GM23338 (cell line): Measurements from ENCODE around the gene TSR3. TPM values are rescaled to one million over a fixed set of nuclear protein-coding genes. Genes with fewer than 3 reads are reported as not detected.

Experiments
- CREB1 ChIP-seq: fragments of 250-450 bp; sonication (Bioruptor Pico); IDR thresholded peaks from 2 replicates; pipeline ENCODE4 v1.5.0; 2020; ENCODE audit warnings: low read depth, mild to moderate bottlenecking, moderate library complexity
- EZH2phosphoT487 ChIP-seq: fragments of 200-600 bp; sonication (generic); IDR thresholded peaks from one replicate; pipeline ENCODE4 v1.8.1; 2018; ENCODE audit warnings: antibody characterized with exemption; ENCODE audit not compliant: unreplicated experiment
- POLR2AphosphoS5 ChIP-seq: IDR thresholded peaks from 2 replicates; pipeline ENCODE4 v1.6.1; 2016; ENCODE audit warnings: antibody characterized with exemption, low read depth
- STAT1 ChIP-seq: IDR thresholded peaks from one replicate; pipeline ENCODE4 v1.6.1; 2016; ENCODE audit warnings: antibody characterized with exemption; ENCODE audit not compliant: unreplicated experiment
- ZNF114 ChIP-seq: fragments of 250-450 bp; sonication (Bioruptor Pico); IDR thresholded peaks from 2 replicates; pipeline ENCODE4 v1.5.0; 2020; ENCODE audit warnings: mild to moderate bottlenecking, moderate library complexity
- polyA plus RNA-seq: library from polyadenylated mRNA; unstranded; fragments of >200 nt; fragmentation: Nextera tagmentation; extraction: Ambion mirVana; gene quantifications from 2 replicates; pipeline ENCODE4 v1.2.1, GENCODE V29; 2016
- total RNA-seq: library from RNA; depleted of rRNA; stranded (reverse); fragments of >200 nt; shearing (Covaris generic); gene quantifications from 2 replicates; pipeline ENCODE4 v1.2.3, GENCODE V29; 2014
- TF ChIP-seq, protein P1 (sequence below): fragments of 250-450 bp; sonication (Bioruptor Pico); IDR thresholded peaks from 2 replicates; pipeline ENCODE4 v1.5.0; 2020; ENCODE audit warnings: mild to moderate bottlenecking, moderate library complexity
- TF ChIP-seq, protein P2 (sequence below): IDR thresholded peaks from one replicate; pipeline ENCODE4 v1.6.1; 2018; ENCODE audit warnings: antibody characterized with exemption; ENCODE audit not compliant: unreplicated experiment

The TSR3 gene
- total and polyA plus RNA-seq, 2 experiments from 2014 or later = 58.5 to 97.3 TPM

DNA sequence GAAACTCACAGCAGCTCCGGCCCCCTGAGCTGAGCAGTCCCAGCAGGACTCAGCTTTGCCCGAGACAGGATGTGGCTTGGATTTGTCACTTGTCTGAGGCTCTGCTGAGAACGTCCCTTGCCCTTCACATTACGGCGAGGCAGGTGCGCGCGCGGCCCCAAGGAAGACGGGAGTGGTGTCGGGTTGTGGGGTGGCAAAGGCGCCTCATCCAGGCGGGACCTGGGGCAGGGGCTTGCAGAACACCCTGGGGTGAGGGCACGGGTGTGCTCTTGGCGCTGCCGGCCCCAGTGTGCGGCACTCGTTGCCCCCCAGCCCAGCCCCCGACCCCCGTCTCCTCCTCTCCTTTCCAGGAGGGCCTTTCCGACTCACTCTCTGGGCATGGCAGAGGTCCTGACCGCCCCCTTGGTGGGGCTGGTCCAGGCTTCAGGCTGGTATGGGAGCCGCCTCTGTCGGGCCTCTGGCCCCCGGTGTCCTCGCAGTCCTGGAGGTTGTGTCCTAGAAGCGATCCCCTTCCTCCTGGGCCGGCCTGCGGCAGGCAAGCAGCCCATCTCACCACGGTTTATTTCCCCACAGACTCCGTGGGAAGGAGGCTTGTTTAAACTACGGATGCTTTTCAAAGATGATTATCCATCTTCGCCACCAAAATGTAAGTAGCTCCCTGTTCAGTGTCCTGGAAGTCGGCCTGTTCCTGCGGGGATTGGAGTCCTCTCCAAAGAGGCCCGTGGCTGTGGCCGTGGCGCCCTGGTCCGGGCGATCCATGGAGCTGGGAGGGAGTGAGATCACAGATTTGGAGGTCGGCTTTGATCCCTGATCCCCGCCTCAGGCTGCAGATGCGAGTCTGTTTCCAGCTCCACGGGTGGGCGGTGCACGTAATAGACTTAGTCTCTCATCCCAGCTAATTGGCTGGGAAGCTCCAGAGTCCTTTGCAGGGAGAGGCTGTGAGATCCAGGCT lies 36.3 kb downstream of the TSR3 start (continued):
- TF ChIP-seq, protein P1, sequence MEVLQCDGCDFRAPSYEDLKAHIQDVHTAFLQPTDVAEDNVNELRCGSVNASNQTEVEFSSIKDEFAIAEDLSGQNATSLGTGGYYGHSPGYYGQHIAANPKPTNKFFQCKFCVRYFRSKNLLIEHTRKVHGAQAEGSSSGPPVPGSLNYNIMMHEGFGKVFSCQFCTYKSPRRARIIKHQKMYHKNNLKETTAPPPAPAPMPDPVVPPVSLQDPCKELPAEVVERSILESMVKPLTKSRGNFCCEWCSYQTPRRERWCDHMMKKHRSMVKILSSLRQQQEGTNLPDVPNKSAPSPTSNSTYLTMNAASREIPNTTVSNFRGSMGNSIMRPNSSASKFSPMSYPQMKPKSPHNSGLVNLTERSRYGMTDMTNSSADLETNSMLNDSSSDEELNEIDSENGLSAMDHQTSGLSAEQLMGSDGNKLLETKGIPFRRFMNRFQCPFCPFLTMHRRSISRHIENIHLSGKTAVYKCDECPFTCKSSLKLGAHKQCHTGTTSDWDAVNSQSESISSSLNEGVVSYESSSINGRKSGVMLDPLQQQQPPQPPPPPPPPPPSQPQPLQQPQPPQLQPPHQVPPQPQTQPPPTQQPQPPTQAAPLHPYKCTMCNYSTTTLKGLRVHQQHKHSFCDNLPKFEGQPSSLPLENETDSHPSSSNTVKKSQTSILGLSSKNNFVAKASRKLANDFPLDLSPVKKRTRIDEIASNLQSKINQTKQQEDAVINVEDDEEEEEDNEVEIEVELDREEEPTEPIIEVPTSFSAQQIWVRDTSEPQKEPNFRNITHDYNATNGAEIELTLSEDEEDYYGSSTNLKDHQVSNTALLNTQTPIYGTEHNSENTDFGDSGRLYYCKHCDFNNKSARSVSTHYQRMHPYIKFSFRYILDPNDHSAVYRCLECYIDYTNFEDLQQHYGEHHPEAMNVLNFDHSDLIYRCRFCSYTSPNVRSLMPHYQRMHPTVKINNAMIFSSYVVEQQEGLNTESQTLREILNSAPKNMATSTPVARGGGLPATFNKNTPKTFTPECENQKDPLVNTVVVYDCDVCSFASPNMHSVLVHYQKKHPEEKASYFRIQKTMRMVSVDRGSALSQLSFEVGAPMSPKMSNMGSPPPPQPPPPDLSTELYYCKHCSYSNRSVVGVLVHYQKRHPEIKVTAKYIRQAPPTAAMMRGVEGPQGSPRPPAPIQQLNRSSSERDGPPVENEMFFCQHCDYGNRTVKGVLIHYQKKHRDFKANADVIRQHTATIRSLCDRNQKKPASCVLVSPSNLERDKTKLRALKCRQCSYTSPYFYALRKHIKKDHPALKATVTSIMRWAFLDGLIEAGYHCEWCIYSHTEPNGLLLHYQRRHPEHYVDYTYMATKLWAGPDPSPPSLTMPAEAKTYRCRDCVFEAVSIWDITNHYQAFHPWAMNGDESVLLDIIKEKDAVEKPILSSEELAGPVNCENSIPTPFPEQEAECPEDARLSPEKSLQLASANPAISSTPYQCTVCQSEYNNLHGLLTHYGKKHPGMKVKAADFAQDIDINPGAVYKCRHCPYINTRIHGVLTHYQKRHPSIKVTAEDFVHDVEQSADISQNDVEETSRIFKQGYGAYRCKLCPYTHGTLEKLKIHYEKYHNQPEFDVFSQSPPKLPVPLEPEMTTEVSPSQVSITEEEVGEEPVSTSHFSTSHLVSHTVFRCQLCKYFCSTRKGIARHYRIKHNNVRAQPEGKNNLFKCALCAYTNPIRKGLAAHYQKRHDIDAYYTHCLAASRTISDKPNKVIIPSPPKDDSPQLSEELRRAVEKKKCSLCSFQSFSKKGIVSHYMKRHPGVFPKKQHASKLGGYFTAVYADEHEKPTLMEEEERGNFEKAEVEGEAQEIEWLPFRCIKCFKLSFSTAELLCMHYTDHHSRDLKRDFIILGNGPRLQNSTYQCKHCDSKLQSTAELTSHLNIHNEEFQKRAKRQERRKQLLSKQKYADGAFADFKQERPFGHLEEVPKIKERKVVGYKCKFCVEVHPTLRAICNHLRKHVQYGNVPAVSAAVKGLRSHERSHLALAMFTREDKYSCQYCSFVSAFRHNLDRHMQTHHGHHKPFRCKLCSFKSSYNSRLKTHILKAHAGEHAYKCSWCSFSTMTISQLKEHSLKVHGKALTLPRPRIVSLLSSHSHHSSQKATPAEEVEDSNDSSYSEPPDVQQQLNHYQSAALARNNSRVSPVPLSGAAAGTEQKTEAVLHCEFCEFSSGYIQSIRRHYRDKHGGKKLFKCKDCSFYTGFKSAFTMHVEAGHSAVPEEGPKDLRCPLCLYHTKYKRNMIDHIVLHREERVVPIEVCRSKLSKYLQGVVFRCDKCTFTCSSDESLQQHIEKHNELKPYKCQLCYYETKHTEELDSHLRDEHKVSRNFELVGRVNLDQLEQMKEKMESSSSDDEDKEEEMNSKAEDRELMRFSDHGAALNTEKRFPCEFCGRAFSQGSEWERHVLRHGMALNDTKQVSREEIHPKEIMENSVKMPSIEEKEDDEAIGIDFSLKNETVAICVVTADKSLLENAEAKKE (CRISPR knock-in tag) = no peak
- TF ChIP-seq EZH2phosphoT487 (no peak), STAT1 (no peak), ZNF114 (CRISPR knock-in tag) (no peak), CREB1 (CRISPR knock-in tag) (no peak), POLR2AphosphoS5 (no peak)
- TF ChIP-seq, protein P2, sequence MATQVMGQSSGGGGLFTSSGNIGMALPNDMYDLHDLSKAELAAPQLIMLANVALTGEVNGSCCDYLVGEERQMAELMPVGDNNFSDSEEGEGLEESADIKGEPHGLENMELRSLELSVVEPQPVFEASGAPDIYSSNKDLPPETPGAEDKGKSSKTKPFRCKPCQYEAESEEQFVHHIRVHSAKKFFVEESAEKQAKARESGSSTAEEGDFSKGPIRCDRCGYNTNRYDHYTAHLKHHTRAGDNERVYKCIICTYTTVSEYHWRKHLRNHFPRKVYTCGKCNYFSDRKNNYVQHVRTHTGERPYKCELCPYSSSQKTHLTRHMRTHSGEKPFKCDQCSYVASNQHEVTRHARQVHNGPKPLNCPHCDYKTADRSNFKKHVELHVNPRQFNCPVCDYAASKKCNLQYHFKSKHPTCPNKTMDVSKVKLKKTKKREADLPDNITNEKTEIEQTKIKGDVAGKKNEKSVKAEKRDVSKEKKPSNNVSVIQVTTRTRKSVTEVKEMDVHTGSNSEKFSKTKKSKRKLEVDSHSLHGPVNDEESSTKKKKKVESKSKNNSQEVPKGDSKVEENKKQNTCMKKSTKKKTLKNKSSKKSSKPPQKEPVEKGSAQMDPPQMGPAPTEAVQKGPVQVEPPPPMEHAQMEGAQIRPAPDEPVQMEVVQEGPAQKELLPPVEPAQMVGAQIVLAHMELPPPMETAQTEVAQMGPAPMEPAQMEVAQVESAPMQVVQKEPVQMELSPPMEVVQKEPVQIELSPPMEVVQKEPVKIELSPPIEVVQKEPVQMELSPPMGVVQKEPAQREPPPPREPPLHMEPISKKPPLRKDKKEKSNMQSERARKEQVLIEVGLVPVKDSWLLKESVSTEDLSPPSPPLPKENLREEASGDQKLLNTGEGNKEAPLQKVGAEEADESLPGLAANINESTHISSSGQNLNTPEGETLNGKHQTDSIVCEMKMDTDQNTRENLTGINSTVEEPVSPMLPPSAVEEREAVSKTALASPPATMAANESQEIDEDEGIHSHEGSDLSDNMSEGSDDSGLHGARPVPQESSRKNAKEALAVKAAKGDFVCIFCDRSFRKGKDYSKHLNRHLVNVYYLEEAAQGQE = no peak
